Hepatocyte (in vitro differentiated cells): ENCODE results near the gene GATAD2A. TPM values are rescaled to one million over a fixed set of nuclear protein-coding genes. Genes with fewer than 3 reads are reported as not detected.

Experiments
- DNase-seq: peaks from one replicate; pipeline ENCODE4 v3.0.0-alpha.2; 2016; ENCODE audit warnings: low spot score
- H2AFZ ChIP-seq: fragments of 200-600 bp; sonication (generic); 2 replicates; pipeline ENCODE4 v1.6.0; 2016; ENCODE audit warnings: antibody characterized with exemption, mild to moderate bottlenecking
- H3K27ac ChIP-seq: fragments of 200-600 bp; sonication (generic); 2 replicates; pipeline ENCODE4 v1.5.1; 2016; ENCODE audit warnings: mild to moderate bottlenecking
- H3K27me3 ChIP-seq: fragments of 200-600 bp; sonication (generic); 2 replicates; pipeline ENCODE4 v1.6.1; 2016
- H3K36me3 ChIP-seq: fragments of 200-600 bp; sonication (generic); replicated peaks from 2 replicates; pipeline ENCODE4 v1.5.1; 2016; ENCODE audit warnings: low read depth; ENCODE audit not compliant: insufficient read depth
- H3K4me1 ChIP-seq: fragments of 200-600 bp; sonication (generic); 2 replicates; pipeline ENCODE4 v1.5.1; 2016; ENCODE audit warnings: mild to moderate bottlenecking, moderate library complexity; ENCODE audit not compliant: insufficient read depth
- H3K4me2 ChIP-seq: fragments of 200-600 bp; sonication (generic); 2 replicates; pipeline ENCODE4 v1.6.0; 2016
- H3K4me3 ChIP-seq: fragments of 200-600 bp; sonication (generic); 2 replicates; pipeline ENCODE4 v1.5.1; 2016; ENCODE audit warnings: mild to moderate bottlenecking
- H3K79me2 ChIP-seq: fragments of 200-600 bp; sonication (generic); 2 replicates; pipeline ENCODE4 v1.6.0; 2017; ENCODE audit warnings: mild to moderate bottlenecking
- H3K9me2 ChIP-seq: fragments of 200-600 bp; sonication (generic); replicated peaks from 2 replicates; pipeline ENCODE4 v1.6.0; 2017; ENCODE audit warnings: mild to moderate bottlenecking; ENCODE audit not compliant: insufficient read depth
- H3K9me3 ChIP-seq: fragments of 200-600 bp; sonication (generic); 2 replicates; pipeline ENCODE4 v1.5.1; 2016; ENCODE audit warnings: low read depth, mild to moderate bottlenecking
- H4K20me1 ChIP-seq: fragments of 200-600 bp; sonication (generic); 2 replicates; pipeline ENCODE4 v1.6.0; 2016; ENCODE audit warnings: mild to moderate bottlenecking; ENCODE audit not compliant: insufficient read depth, poor library complexity, severe bottlenecking
- CTCF ChIP-seq: fragments of 200-600 bp; sonication (generic); IDR thresholded peaks from 2 replicates; pipeline ENCODE4 v1.5.1; 2016; ENCODE audit warnings: antibody characterized with exemption, mild to moderate bottlenecking; ENCODE audit not compliant: poor library complexity
- EZH2 ChIP-seq: fragments of 200-600 bp; sonication (generic); IDR thresholded peaks from 2 replicates; pipeline ENCODE4 v1.6.1; 2016; ENCODE audit warnings: antibody characterized with exemption, mild to moderate bottlenecking, borderline replicate concordance
- EZH2phosphoT487 ChIP-seq: fragments of 200-600 bp; sonication (generic); IDR thresholded peaks from one replicate; pipeline ENCODE4 v1.6.1; 2018; ENCODE audit warnings: antibody characterized with exemption, mild to moderate bottlenecking, low read depth, moderate library complexity; ENCODE audit not compliant: unreplicated experiment, severe bottlenecking
- WGBS: methylation state at CpG from one replicate; pipeline ENCODE4 v1.1.6; 2016; ENCODE audit warnings: low lambda C conversion rate; ENCODE audit errors: missing lambda C conversion rate; 5-methylcytosine and 5-hydroxymethylcytosine counted together
- polyA plus RNA-seq: library from polyadenylated mRNA; unstranded; fragments of >200 nt; fragmentation: Nextera tagmentation; extraction: Ambion mirVana; gene quantifications from 2 replicates; pipeline ENCODE4 v1.2.1, GENCODE V29; 2016
- total RNA-seq: library from RNA; depleted of rRNA; stranded (reverse); fragments of >200 nt; gene quantifications from 2 replicates; pipeline ENCODE4 v1.2.3, GENCODE V29; 2014

GATAD2A gene
- total and polyA plus RNA-seq, 2 experiments from 2014 or later: 35.3 to 35.7 TPM

GRCh38 chr19:19384486-19384885, 21.0 kb upstream of the GATAD2A start:
- no peaks in the 10 kb centered on the region for H3K9me3 ChIP-seq
- no peak overlapping the region for H3K4me3 ChIP-seq
- H2AFZ ChIP-seq: peak overlapping the region; percentile 58
- no peak for DNase-seq
- H3K36me3 ChIP-seq: no peaks in the 10 kb centered on the region
- no peaks in the 10 kb centered on the region for H3K9me2 ChIP-seq
- no peaks in the 10 kb centered on the region for H4K20me1 ChIP-seq
- H3K79me2 ChIP-seq: peaks cover 31% of the 10 kb centered on the region
- WGBS: 96% methylated on average over 13 of the region's 13 CpGs
- H3K27ac ChIP-seq: peak overlapping the region; percentile 82
- H3K27me3 ChIP-seq: no peaks in the 10 kb centered on the region
- TF ChIP-seq CTCF (no peak), EZH2 (no peak), EZH2phosphoT487 (no peak)
- H3K4me1 ChIP-seq: peaks cover 14% of the 10 kb centered on the region
- peak overlapping the region; percentile 75 for H3K4me2 ChIP-seq

GRCh38 chr19:19385131-19385895, 20.2 kb upstream of the GATAD2A start:
- Histone ChIP-seq H3K27ac (peak overlapping the region; percentile 88), H3K4me3 (peak overlapping the region; percentile 9), H3K9me2 (no peaks in the 10 kb centered on the region), H3K36me3 (no peaks in the 10 kb centered on the region), H3K4me1 (peaks cover 14% of the 10 kb centered on the region), H3K9me3 (no peaks in the 10 kb centered on the region), H3K4me2 (peak overlapping the region; percentile 75), H2AFZ (peak overlapping the region; percentile 58), H3K27me3 (no peaks in the 10 kb centered on the region), H3K79me2 (peaks cover 40% of the 10 kb centered on the region), H4K20me1 (no peaks in the 10 kb centered on the region)
- WGBS: 2% methylated on average over 48 of the region's 75 CpGs
- DNase-seq: peak; percentile 100
- TF ChIP-seq EZH2 (no peak), EZH2phosphoT487 (no peak), CTCF (no peak)

- Histone ChIP-seq H3K4me2 (peak overlapping the region; percentile 96), H3K27me3 (no peaks in the 10 kb centered on the region), H3K79me2 (peaks cover 48% of the 10 kb centered on the region), H3K4me1 (peaks cover 14% of the 10 kb centered on the region), H3K36me3 (no peaks in the 10 kb centered on the region), H2AFZ (peak overlapping the region; percentile 49), H3K27ac (peak overlapping the region; percentile 88), H4K20me1 (no peaks in the 10 kb centered on the region), H3K9me2 (no peaks in the 10 kb centered on the region), H3K4me3 (peak overlapping the region; percentile 50), H3K9me3 (no peaks in the 10 kb centered on the region)
- no peak for DNase-seq
- WGBS: 10% methylated on average over 38 of the region's 75 CpGs
- TF ChIP-seq EZH2 (no peak), CTCF (peak; percentile 4), EZH2phosphoT487 (no peak)
These were observed 19.3 kb upstream of the GATAD2A start for GRCh38 chr19:19385896-19386869.
